Aortic smooth muscle cell (primary cell): ENCODE results near the gene SERPINB2. TPM values are rescaled to one million over a fixed set of nuclear protein-coding genes. Genes with fewer than 3 reads are reported as not detected.

Experiments
- total RNA-seq: library from RNA; depleted of rRNA; stranded (reverse); fragments of >200 nt; gene quantifications from 2 replicates; pipeline ENCODE4 v1.2.3, GENCODE V29; 2014

The SERPINB2 gene
- total RNA-seq = 2.4 and 19.8 TPM in 2 replicates

GRCh38 chr18:63887424-63887823 lies at the start of gene SERPINB2:
SERPINB2 (plus strand) TSS chr18:63887705; CDS start chr18:63891445, 3,740 bp downstream.

GRCh38 chr18:63907664-63908063 lies 20.2 kb downstream of the SERPINB2 start, which contains the start of gene SERPINB10:
SERPINB10 (plus strand) TSS chr18:63907958; CDS start chr18:63915511, 7,553 bp downstream.

DNA sequence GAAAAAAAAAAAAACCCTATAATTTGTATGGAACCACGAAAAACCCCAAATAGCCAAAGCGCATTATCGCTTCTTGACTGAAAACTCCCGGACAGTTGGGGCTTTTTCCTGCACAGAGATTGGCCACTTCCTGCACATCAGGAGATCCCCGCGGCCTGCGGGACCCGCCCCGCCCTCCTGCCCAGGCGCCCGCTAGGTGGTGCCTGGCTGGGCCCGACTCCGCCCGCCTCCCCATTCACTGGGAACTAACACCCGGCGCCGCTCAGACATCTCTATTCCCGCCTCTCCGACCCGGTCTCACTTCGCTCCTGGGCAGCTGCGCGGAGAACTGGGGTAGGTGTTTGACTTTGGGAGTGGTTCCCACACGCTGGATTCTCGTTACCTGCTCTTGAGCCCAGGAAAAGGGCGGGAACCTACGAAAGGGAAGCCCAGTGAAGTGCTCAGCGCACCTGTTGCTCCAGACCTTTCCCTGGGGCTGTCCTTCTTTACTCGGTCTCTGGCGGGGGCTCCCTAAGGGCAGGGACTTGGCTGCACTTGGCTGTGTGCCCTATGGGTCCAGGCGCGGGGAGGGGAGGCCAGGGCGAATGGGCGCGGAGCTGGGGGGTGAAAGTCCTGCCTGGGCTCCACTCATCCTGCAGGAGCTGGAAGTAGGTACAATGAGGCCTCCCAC lies 61.7 kb downstream of the SERPINB2 start, which contains the start of gene HMSD:
TSS of gene HMSD (plus strand) at position 234 of the 670 bp plus-strand sequence. CDS start 4,155 bp downstream, outside the sequence.

Other genes with a start within 250 kb of the SERPINB2 start
- gene SERPINB4, start 243.4 kb upstream of the SERPINB2 start, total RNA-seq = not detected in 2 replicates
- not detected in 2 replicates for gene SERPINB3, start 225.8 kb upstream of the SERPINB2 start, total RNA-seq
- not detected in 2 replicates for gene SERPINB11, start 184.7 kb upstream of the SERPINB2 start, total RNA-seq
- not detected in 2 replicates for gene SERPINB7, start 112.3 kb upstream of the SERPINB2 start, total RNA-seq
- gene SERPINB10, start 20.3 kb downstream of the SERPINB2 start, total RNA-seq = 0.13 TPM in 1 of 2 replicates, not detected in the other
- not detected in 2 replicates for gene HMSD, start 61.6 kb downstream of the SERPINB2 start, total RNA-seq
- gene SERPINB8, start 82.4 kb downstream of the SERPINB2 start, total RNA-seq = 20.1 and 21.6 TPM in 2 replicates